ENCODE measurements around the gene ARPP19. TPM values are rescaled to one million over a fixed set of nuclear protein-coding genes. Genes with fewer than 3 reads are reported as not detected.
"Not testable (repeated sequence)": the region's sequence is repeated elsewhere in the genome, so short reads cannot be mapped to it uniquely, and the experiment has no call there.

ARPP19 gene
- 61.9 TPM for polyA plus RNA-seq (ENCODE audit: insufficient read length)

GRCh38 chr15:52568601-52569585 lies at the start of gene ARPP19:
ARPP19 (minus strand) TSS chr15:52569030; CDS start chr15:52568892, 138 bp downstream.
- DNase-seq = peak; percentile 84

- DNase-seq = no peak
Observed at GRCh38 chr15:52617026-52617425, 48.2 kb upstream of the ARPP19 start.

DNA sequence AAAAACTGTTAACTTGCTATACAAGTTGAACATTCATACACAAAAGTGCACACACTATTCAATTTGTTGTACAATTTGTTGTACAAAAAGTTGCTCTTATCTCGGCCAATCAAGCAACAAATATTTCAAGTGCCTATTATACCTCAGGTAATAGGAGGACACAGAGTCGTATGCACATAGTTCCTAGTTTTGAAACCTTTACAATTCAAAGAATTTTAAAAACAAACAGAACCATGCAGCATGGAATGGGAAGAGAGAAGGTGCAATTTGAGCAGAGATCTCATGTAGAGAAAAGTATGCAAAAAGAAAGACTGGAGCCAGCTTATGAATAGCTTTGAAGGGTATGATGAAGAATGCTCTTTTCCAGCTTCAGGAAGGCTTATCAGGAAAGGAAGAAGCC lies 46.5 kb upstream of the ARPP19 start:
- no peak for DNase-seq

- DNase-seq = no peak
Observed at GRCh38 chr15:52609593-52609992, 40.8 kb upstream of the ARPP19 start.

DNA sequence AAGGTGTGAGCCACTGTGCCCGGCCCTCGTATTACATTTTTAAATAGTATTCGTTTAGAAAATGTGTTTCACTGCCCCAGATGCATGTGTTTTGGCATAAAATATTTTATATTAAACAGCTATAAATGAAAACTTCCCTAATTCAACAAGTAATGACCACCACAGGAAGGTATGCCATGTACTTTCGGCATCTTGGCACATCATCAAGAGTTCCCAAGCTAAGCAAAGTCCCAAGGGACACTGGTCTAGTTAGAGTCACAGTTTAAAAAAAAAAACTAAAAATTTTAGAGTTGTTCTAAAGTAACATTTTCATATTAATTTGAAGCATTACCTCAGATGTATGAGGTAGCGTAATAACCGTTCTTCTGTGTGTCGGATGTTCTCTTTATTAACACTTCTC lies 15.6 kb upstream of the ARPP19 start:
- DNase-seq = no peak

GRCh38 chr15:52579852-52580251 lies 11.0 kb upstream of the ARPP19 start:
- no peak for DNase-seq

GRCh38 chr15:52576692-52577091 lies 7.9 kb upstream of the ARPP19 start:
- DNase-seq = no peak

DNA sequence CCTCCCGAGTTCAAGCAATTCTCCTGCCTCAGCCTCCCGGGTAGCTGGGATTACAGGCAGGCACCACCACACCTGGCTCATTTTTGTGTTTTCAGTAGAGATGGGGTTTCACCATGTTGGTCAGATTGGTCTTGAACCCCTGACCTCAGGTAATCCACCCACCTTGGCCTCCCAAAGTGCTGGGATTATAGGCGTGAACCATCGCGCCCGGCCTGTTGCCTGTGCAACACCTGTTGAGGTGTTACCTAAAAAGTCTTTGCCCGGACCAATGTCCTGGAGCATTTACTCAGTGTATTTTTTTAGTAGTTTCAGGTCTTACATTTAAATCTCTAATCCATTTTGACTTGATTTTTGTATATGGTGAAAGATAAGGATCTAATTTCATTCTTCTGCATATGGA lies 6.7 kb upstream of the ARPP19 start:
- not testable (repeated sequence) for DNase-seq

GRCh38 chr15:52575072-52575471 lies 6.2 kb upstream of the ARPP19 start:
- DNase-seq = no peak

DNA sequence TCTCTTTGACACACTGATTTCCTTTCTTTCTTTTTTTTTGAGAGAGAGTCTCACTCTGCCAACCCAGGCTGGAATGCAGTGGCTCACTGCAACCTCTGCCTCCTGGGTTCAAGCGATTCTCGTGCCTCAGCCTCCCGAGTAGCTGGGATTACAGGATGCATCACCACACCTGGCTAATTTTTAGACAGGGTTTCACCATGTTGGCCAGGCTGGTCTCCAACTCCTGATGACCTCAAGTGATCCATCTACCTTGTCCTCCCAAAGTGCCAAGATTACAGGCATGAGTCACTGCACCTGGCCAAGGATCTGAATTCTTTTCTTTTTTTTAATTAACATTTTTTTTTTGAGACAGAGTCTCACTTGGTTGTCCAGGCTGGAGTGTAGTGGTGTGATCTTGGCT lies 5.8 kb upstream of the ARPP19 start:
- not testable (repeated sequence) for DNase-seq

- no peak for DNase-seq
Observed at GRCh38 chr15:52567871-52568600, 794 bp downstream of the ARPP19 start.

- no peak for DNase-seq
Observed at GRCh38 chr15:52566889-52567288, 1.9 kb downstream of the ARPP19 start.

GRCh38 chr15:52565417-52566358 lies 3.1 kb downstream of the ARPP19 start:
- DNase-seq = not testable (repeated sequence)

DNA sequence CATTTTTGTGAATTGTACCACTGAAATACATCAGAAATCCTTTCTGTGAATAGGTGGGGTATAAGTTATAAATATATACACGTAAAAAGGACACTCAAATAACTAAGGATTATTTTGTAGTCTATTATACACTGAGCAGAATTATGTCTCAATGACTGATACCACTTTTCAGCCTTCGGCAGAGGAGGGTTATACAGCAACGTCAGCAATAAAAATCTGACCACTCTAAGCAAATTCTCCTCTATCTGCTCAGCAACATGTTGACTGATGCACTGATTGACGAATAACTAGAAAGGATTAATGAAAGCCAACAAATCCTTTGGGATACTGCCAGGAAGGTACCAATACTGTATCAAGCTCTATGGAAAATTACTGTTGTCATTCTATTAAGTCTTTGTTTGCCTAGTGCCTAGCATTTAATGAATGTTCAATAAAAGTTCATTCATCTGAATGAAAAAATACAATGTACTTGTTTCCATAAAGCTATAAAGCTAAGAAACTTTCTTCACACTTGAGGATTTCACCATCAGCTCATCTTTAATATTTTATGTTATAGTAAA lies 5.2 kb downstream of the ARPP19 start:
- DNase-seq = no peak

DNA sequence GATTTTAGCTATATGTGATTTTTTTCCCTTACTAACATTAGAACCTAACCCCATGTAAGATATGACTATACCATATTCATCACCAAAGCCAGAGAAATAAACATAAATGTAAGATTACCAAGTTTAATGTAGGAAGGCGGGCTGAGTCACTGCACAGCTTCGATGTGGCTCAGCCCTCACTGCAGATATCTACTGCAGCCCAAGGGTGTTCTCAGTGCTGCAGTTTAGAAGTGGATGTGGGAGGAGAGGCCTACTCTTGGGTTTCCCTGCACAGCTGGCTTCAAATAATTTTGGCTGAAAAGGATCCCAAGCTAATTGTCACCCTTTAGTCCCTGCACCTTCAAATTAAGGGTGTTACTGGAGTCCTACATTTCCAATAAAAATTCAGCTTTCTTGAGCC lies 9.3 kb downstream of the ARPP19 start:
- DNase-seq = no peak

GRCh38 chr15:52559022-52559421 lies 9.8 kb downstream of the ARPP19 start:
- no peak for DNase-seq

DNA sequence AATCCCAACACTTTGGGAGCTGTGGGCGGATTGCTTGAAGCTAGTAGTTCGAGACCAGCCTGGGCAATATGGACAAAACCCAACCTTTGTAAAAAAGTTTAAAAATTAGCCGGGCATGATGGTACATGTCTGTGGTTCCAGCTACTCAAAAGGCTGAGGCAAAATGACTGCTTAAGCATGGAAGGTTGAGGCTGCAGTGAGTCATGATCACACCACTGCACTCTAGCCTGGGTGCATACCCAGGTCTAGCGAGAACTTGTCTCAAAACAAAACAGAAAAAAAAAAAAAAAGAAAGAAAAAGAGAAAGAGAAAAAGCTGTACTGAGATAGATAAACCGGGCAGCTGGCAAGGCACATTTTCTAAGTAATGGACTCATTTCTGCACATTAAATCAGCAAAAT lies 10.6 kb downstream of the ARPP19 start:
- DNase-seq = no peak

DNA sequence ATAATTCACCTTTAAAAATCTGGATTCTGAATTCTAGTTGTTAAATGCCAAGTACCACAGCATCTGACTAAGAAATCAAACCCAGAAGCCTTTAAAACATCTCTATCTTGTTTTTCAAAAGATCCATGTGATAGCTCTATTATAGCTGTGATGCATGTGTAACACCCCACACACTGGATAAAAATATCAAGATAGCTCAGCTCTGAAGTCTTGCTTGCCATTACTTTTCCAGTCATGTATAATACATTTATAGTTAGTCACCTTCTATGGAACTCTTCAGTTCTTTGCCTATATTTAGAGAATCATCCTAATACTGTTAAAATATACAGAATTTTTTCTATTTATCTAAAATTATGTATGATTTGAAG lies 11.6 kb downstream of the ARPP19 start:
- DNase-seq = no peak

DNA sequence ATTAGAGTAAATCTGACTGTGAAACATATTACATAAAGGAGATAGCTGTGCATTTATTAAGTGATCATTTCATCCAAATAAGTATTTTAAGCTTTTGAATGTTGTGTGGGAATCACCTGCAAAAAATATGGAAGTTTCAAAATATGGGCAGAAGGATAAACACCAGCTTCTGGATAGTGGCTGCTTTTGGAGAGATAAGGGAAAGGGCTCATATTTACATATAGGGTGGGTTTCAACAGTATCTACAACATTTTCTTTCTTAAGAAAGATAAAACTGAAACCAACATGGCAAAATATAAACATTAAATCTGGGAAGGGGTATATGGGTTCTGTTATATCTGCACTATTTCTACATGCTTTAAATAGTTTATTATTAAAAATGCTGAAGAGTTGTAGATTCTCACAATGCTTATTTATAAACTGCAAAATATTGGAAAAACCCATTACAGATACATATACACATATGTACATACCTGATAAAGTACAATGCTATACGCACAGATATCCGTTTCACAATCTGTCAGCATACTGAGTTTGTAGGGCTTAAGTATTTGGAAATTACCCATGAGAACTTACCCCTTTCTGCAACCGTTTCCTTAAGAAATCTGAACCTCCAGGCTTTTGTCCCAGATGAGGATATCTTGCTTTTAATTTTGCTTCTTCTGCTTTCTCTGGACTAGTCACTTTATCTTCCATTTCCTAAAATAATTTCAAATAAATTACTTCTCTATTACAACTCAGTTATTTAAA lies 12.1 kb downstream of the ARPP19 start:
- DNase-seq = no peak

DNA sequence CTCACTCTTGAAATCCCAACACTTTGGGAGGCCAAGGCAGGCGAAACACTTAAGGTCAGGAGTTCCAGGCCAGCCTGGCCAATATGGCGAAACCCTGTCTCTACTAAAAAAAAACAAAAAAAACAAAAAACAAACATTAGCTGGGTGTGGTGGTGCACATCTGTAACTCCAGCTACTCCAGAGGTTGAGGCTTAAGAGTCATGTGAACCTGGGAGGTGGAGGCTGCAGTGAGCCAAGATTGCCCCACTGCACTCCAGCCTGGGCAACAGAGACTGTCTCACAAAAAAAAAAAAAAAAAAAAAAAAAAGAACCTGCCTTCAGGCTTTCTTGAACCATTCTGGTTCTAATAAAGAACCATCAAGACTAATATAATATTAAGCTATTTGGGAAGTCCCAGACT lies 16.5 kb downstream of the ARPP19 start:
- DNase-seq = no peak

GRCh38 chr15:52551762-52552161 lies 17.1 kb downstream of the ARPP19 start:
- DNase-seq = no peak

Measured in hindlimb muscle (tissue), 1 donor.